D341Med (cell line): ENCODE results near the gene HLA-E.
"Not testable (repeated sequence)": the region's sequence is repeated elsewhere in the genome, so short reads cannot be mapped to it uniquely, and the experiment has no call there.

Experiments
- DNase-seq: peaks from one replicate; pipeline ENCODE4 v3.0.0; 2012; ENCODE audit warnings: low spot score

HLA-E gene

GRCh38 chr6:30507849-30508827, 18.8 kb downstream of the HLA-E start:
- DNase-seq = no peak

GRCh38 chr6:30508890-30509736, 19.8 kb downstream of the HLA-E start:
- DNase-seq = no peak

DNA sequence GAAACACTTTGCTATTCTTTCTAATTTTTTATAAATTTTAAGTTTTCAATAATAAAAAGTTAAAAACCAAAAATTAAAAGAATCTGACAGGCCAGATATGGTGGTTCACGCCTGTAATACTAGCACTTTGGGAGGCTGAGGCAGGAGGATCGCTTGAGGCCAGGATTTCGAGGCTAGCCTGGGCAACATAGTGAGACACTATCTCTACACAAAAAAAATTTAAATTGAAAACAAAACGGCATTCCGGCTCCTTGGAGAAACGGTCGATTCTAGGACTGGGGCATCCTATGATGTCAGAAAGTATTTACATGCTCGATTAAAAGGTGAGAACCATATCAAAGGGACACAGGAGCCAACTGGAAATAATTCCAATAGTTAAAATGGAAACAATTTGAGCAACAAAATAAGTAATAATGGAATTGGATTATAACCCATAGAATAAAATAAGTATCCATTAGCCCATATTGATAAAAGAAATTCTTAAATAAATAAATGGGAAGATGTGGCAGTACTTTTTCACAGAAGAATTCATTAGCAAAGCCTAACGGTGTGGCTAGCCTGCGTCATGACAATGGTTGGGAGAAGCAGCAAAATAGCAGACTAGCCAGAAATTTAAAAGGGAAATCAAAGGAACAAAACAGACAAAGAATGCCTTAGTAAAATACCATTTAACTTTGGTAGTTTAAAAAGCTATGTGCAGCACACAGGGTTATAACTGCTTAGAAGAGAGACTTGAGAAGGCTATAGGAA, 21.3 kb downstream of the HLA-E start:
- no peak for DNase-seq

DNA sequence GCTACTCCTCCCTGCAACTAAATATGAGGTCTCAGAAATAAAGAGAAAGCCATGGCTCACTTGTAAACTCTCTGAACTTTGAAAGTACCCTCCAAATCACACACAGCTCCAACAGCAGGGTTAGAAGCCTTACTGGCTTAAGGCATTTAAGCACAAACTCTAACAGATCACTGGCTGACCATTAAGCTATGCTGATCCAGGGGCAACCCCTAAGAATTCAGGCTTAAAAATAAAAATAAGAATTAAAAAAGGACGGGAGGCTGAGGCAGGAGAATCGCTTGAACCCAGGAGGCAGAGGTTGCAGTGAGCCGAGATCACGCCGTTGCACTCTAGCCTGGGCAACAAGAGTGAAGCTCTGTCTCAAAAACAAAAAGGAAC, 21.8 kb downstream of the HLA-E start:
- DNase-seq = no peak

DNA sequence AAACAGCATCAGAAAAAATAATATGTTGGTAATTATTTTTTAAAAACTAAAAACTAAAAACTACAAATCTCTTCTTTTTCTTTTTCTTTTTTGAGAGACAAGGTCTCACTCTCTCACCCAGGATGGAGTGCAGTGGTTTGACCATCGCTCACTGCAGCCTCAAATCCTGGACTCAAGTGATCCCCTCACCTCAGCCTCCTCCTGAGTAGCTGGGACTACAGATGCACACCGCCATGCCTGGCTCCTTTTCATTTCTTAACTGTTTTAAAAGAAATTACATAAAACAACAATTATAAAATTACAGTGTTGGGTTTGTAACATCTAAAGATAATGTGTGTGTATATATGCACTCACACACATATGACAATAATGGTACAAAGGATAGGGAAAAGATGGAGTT, 24.1 kb downstream of the HLA-E start:
- DNase-seq = no peak

DNA sequence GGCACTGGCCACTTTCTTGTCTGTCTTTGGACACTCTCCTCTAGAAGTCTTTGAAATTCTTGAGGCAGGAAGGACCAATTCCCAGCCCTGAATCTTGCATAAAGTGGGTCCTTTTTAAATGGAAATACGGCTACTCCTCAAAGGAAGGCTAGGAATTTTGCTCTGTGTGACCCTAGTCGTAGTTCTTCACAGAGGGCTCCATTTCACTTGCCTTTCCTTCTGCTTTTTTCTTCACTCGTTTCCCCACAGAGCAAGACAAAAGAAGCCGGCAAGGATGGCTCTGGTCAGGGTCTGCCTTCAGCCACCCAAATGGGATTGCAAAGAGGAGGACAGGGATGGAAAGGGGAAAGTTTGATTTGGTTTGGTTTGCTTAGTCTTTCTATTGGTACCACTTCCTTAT, 25.8 kb downstream of the HLA-E start:
- no peak for DNase-seq

- no peak for DNase-seq
These were observed 26.8 kb downstream of the HLA-E start for GRCh38 chr6:30515944-30516753.

DNA sequence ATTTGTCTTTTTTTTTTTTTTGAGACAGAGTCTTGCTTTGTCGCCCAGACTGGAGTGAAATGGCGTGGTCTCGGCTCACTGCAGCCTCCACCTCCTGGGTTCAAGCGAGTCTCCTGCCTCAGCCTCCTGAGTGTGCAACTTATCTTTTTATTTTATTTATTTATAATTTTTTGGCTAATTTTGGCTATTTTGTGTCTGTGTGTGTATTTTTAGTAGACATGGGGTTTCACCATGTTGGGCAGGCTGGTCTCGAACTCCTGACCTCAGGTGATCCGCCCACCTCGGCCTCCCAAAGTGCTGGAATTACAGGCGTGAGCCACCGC, 27.4 kb downstream of the HLA-E start:
- not testable (repeated sequence) for DNase-seq

DNA sequence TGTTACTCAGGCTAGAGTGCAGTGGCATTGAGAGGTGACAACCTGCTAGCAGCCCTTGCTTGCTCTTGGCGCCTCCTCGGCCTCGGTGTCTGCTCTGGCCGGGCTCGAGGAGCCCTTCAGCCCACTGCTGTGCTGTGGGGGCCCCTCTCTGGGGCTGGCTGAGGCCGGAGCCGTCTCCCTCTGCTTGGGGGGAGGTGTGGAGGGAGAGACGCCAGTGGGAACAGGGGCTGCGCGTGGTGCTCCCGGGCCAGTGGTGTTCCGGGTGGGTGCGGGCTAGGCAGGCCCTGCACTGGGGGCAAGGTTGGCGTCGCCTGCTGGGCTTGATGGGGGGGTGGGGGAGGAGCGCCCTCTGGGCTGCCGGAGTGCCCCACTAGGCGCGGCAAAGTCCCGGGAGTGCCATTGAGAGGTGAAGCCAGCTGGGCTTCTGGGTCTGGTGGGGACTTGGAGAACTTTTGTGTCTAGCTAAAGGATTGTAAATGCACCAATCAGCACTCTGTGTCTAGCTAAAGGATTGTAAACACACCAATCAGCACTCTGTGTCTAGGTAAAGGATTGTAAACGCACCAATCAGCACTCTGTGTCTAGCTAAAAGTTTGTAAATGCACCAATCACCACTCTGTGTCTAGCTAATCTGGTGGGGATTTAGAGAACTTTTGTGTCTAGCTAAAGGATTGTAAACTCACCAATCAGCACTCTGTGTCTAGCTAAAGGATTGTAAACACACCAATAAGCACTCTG, 28.6 kb downstream of the HLA-E start:
- not testable (repeated sequence) for DNase-seq

GRCh38 chr6:30518505-30519145, 29.3 kb downstream of the HLA-E start:
- not testable (repeated sequence) for DNase-seq

DNA sequence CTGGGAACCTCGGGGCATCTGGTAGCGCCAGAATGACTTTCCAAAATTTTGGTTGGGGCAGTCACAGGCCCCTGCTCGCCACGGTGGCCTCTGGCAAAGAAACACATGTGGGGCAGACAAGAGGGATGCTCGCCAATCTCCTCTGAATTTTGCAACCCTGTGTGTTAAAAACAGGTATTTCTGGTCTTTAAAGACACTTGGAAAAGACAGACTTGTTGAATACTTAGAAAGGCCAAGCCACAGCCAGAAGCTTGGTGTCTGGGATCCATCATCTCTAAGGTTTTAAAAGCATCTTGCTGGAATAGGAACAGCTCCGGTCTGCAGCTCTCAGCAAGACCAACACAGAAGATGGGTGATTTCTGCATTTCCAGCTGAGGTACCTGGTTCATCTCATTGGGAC, 31.2 kb downstream of the HLA-E start:
- no peak for DNase-seq

DNA sequence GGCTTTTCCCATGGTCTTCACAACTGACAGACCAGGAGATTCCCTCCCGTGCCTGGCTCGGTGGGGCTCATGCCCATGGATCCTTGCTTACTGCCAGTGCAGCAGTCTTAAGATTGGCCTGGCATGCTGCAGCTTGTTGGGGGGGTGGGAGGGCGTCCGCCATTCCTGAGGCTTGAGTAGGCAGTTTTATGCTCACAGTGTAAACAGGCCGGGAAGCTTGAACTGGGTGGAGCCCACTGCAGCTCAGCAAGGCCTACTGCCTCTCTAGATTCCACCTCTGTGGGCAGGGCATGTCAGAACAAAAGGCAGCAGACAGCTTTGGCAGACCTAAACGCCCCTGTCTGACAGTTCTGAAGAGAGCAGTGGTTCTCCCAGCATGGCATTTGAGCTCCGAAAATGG, 31.8 kb downstream of the HLA-E start:
- not testable (repeated sequence) for DNase-seq

GRCh38 chr6:30521952-30522351, 32.6 kb downstream of the HLA-E start:
- not testable (repeated sequence) for DNase-seq

DNA sequence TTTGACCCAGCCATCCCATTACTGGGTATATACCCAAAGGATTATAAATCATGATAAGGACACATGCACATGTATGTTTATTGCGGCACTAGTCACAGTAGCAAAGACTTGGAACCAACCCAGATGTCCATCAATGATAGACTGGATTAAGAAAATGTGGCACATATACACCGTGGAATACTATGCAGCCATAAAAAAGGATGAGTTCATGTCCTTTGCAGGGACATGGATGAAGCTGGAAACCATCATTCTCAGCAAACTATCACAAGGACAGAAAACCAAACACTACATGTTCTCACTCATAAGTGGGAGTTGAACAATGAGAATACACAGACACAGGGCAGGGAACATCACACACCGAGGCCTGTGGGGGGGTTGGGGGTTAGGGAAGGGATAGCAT, 37.1 kb downstream of the HLA-E start:
- not testable (repeated sequence) for DNase-seq

DNA sequence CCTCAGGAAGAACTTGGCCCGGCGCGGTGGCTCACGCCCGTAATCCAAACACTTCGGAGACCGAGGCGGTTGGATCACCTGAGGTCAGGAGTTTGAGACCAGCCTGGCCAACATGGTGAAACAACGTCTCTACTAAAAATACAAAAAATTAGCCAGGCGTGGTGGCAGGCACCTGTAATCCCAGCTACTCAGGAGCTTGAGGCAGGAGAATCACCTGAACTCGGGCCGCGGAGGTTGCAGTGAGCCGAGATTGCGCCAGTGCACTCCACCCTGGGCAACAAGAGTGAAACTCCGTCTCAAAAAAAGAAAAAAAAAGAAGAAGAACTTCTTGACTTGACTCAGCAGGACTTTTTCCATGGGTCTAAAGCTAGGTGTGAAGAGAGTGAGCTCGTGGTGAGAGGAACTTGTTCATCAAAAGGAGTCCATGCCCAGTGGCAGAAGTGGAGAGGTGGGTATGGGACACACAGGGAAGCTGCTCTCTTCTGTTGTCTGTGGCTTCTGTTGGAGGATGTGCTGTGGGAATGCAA, 40.1 kb downstream of the HLA-E start:
- not testable (repeated sequence) for DNase-seq

GRCh38 chr6:30530014-30530413, 40.7 kb downstream of the HLA-E start:
- no peak for DNase-seq

- no peak for DNase-seq
These were observed 44.4 kb downstream of the HLA-E start for GRCh38 chr6:30533460-30534294.

DNA sequence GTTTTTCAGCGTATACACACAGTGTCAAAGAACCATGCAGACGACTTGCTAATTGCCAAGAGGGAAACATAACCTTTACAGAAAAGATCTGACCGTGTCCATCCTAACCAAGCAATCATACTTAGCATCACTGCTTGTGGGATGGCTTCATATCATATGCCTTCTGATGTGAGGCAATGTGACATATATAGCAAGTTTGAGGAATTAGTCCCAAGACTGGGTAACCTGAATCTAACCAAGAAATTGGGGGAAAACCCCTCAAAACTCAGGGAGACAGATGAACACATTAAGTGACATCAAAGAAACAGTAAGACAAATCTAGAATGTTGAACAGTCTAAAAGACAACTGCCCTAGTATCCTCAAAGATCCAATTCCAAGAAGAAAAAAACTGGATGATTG, 48.6 kb downstream of the HLA-E start:
- DNase-seq = no peak
